Measurements from ENCODE around the gene IL12RB1.
"Not testable (repeated sequence)": the region's sequence is repeated elsewhere in the genome, so short reads cannot be mapped to it uniquely, and the experiment has no call there.

Gene IL12RB1

GRCh38 chr19:18046059-18046718 is 40.5 kb downstream of the IL12RB1 start:
- DNase-seq (ENCODE audit: low read depth): peak; percentile 75

DNA sequence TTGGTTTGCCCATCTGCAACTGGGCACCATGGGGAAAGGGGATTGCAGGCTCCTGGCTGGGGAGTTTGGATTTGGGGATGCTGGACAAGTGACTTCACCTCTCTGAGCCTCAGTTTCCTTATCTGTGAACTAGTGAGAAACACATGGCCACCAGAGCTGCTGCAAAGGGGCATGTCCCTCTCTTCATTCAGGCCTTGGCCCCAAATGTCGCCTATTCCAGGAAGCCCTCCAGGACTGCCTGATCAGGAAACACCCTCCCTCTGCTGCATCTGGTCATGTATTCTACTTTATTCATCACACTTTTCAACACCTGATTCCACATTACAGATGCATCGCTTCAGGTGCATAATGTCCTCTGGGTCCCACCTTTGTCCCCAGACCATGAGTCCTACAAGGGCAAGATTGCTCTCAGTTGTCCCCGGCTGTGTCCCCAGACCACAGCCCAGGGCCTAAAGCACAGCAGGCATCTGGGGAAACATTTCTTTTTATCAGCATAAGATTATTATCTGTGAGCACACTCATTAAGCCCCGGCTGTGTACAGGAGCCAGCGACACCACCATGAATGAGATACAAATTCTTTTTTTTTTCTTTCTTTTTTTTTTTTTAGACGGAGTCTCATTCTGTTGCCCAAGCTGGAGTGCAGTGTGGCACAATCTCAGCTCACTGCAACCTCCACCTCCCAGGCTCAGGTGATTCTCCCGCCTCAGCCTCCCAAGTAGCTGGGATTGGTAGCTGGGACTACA is 41.3 kb downstream of the IL12RB1 start:
- DNase-seq (ENCODE audit: low read depth): no peak

DNA sequence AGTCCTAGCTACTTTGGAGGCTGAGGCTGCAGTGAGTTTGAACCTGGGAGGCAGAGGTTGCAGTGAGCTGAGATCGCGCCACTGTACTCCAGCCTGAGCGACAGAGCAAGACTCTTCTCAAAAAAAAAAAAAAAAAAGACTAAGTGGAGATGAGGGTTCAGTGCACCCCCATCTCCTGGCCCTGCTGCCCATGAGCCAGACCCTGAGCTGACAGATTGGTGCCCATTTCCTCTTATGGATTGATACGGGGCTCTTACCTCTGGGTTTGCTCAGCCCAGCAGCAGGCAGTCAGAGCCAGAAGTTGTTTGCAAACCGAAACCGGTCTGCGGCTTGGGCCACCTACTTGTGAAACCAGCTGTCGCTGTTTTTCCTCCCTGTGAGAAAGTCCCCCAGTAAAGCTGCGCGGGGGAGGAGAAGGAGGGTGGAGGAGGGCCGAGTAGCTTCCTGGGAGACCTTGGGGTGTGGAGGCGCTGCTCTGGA is 41.9 kb downstream of the IL12RB1 start:
- DNase-seq (ENCODE audit: low read depth): no peak

- no peak for DNase-seq (ENCODE audit: low read depth)
Observed at GRCh38 chr19:18043676-18044075, 43.1 kb downstream of the IL12RB1 start.

- no peak for DNase-seq (ENCODE audit: low read depth)
Observed at GRCh38 chr19:18041054-18041453, 45.7 kb downstream of the IL12RB1 start.

DNA sequence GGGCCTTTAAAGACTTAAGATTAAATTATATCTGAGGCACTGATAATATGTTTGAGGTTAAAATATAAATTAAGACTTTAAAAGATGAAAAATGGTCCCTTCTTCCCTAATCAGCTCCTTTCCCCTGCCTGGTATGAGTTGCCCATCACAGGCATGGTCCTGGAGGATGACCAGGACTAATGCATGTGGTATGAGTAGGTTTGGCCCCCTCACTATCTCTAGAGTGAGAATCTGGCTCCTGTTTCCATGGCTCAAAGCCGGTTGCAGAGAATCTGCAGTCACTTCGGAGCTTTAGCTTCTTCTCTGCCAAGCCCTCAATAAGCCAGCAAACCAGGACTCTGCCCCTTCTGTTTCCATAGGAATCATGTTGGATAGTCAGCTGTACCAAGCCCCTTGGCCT is 54.6 kb downstream of the IL12RB1 start:
- not testable (repeated sequence) for DNase-seq (ENCODE audit: low read depth)

DNA sequence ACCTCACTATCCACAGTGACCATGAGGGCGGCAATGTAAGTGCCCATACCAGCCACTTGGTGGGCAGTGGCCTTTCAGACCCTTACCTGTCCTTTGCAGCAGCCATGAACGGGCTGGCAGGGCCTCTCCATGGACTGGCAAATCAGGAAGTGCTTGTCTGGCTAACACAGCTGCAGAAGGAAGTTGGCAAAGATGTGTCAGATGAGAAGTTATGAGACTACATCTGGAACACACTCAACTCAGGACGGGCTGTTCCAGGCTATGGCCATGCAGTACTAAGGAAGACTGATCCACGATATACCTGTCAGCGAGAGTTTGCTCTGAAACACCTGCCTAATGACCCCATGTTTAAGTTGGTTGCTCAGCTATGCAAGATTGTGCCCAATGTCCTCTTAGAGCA is 55.3 kb downstream of the IL12RB1 start:
- DNase-seq (ENCODE audit: low read depth): not testable (repeated sequence)

DNA sequence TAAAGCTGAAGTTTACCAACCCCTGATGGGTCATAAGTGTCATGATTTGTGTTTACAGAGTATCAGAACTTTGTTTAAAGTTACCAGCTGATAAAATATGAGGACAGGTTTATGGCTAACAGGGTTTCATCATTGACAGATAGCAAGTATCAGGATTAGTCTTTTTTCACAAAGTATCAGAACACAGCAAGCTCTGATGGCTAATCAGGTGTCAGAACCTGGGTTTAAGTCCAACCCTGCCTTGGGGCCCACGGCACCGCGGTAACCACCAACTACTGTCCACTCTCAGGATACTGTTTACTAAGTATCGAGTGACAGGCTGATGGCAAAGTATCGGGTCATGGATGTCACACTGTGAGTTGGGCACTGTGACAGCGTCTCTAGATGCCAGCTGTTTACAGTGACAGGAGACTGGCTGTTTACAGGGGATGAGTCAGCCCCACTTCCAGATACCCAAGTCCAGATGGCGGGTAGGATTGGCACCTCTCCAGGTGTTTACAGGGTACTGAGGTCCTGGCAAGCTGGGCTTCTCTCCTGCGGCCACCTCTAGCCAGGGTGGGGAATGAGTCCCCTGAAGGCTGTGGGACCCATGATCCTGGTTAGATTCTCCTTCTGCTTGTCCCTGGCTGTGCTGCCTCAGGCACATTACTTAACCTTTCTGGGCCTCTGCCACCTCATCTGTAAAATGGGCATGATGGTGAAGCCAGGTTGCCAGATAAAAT is 57.0 kb downstream of the IL12RB1 start:
- no peak for DNase-seq (ENCODE audit: low read depth)

- no peak for DNase-seq (ENCODE audit: low read depth)
Observed at GRCh38 chr19:18027151-18027550, 59.6 kb downstream of the IL12RB1 start.

DNA sequence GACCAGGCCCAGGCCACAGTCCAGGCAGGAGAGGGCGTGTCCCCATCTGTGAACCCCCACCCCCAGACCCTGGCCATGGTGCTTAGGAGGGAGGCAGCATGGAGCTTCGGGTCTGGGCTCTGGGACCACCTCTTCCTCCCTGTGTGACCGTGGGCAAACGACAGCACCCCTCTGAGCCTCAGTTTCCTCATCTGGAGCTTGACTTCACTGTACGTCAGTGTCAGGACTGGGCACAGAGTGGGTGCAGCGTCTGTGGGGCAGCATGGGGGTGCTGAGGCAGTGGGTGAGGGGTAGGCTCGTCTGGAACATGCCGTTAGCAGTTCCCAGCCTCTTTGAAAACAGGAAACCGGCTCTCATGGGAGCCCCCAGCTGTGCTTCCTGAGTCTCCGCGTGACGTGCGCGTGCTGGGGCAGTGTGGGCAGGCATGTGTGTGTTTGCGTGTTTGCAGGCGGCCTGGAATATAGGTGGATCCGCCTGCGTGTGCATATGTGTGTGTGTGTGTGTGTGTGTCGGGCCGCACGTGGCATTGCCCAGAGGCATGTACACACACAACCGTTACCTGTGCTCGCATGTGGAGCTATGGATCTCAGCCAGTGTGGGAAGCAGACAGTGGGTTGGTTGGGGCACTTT is 63.0 kb downstream of the IL12RB1 start:
- DNase-seq (ENCODE audit: low read depth): no peak

GRCh38 chr19:18021121-18021755 is 65.5 kb downstream of the IL12RB1 start:
- DNase-seq (ENCODE audit: low read depth): peak; percentile 34

DNA sequence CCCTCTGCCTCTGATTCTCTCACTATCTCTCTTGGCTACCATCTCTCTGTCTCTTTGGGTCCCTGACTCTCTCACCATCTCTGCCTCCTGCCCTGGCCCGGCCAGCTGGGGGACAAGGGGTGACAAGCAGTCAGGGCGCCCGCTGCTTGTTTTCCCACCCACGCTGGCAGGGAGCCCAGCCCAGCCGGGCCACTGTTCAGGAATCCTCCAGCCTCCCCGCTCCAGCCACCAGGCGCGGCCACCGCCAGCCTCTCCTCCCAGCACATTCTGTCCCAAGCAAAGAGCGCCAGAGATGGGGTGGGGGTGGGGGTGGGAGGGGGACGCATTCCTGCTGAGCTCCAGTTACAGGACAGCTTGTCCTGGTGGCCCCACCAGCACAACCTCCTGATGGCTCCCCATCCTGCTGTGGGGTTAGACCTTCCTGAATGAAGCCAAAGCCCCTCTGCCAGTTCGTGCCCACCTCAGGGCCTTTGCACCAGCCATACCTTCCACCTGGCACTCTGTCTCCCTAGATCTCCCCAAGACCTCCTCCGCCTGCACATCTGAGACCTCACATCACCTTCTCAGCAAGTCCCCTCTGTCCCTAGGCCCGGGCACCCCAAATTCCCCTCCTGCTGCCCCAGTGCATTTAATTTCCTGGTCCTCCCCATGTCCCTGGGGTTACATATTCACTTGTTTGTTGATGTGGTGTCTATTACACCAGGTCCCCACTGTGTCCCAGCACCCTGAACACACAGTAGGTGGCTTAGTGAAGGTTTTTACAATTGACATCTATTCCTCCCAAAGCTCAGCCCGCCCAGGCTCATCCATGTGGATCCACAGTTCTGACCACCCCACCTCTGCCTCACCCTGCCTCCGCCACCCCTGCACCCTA is 66.3 kb downstream of the IL12RB1 start:
- no peak for DNase-seq (ENCODE audit: low read depth)

DNA sequence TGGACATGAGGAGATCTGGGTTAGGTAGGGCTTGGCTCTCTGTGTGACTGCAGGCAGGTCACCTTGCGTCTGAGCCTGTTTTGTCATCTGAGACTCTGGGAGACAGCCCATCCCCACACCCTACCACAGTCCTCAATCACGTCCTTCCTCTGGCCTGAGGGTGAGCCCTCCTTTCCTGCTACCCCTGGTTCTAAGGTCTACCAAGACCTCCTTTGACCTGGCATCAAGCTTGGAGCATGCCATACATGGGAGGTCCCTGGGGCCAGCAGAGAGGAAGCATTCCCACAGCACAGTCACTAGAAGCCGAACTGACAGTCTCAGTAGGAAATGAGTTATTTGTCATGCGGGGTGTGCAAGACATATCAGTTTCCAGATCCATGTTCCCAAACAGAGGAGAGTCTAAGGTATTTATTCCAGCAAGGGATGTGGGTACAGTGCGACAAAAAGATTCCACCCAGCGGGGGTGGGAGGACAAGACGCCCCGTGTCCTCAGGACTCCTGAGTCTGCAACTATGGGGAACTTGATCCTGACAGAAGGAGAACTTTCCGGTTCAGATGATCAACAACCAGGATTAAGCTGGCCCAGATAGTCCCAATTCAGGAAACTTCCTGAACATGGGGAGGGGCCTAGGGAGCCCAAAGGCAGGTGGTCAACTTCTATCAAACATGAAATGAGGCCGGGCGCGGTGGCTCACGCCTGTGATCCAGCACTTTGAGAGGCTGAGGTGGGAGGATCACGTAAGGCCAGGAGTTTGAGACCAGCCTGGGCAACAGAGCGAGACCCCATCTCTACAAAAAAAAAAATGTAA is 69.3 kb downstream of the IL12RB1 start:
- no peak for DNase-seq (ENCODE audit: low read depth)

DNA sequence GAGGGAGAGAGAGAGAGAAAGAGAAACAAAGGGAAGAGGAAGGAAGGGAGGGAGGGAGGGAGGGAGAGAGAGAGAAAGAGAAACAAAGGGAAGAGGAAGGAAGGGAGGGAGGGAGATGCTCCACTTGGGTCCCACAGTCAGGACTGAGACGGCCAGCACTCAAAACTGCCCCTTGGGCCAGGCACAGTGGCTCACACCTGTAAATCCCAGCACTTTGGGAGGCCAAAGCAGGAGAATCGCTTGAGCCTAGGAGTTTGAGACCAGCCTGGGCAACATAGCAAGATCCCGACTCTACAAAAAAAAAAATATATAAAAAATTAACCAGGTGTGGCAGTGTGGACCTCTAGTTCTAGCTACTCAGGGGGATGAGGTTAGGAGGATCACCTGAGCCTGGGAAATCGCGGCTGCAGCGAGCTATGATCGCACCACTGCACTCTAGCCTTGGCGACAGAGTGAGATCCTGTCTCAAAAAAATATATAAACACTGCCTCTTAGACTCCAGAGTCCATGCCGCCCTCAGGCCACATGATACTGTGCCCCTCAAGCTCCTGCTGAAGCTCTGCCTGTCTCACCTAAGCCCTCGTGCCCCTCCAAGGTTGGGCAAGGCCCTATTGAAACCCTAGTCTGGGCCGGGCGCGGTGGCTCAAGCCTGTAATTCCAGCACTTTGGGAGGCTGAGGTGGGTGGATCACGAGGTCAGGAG is 70.4 kb downstream of the IL12RB1 start:
- DNase-seq (ENCODE audit: low read depth): no peak

- DNase-seq (ENCODE audit: low read depth): no peak
Observed at GRCh38 chr19:18014197-18014596, 72.5 kb downstream of the IL12RB1 start.

GRCh38 chr19:18013210-18014111 is 73.3 kb downstream of the IL12RB1 start:
- DNase-seq (ENCODE audit: low read depth): no peak

GRCh38 chr19:18010149-18010548 is 76.6 kb downstream of the IL12RB1 start:
- DNase-seq (ENCODE audit: low read depth): no peak

GRCh38 chr19:18009412-18010066 is 77.2 kb downstream of the IL12RB1 start:
- DNase-seq (ENCODE audit: low read depth): no peak
